ENCODE results near the gene NEK4. TPM values are rescaled to one million over a fixed set of nuclear protein-coding genes. Genes with fewer than 3 reads are reported as not detected.

The NEK4 gene
- total and polyA plus RNA-seq, 2 of the 13 experiments (the other 11 are each of a cell fraction or from before 2014, with no cell fraction given) = 16.5 to 38.0 TPM

DNA sequence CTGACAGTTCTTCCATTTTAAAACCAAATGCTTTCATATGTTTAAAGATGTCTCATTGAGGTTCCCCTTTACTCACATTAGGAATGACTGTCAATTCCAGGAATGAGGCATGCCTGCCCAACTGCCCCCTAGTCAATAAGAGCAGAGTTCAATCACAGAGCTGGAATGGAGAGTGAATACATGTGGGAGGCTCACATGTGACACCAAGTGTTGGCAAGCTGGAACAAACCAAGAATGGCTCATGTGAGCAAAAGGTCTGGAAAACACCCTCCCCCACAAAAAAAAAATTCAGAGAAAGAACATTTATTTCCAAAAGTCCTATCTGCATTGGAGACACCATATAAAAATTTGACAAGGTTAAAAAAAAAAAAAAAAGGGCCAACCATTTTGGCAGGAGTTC is 88.7 kb downstream of the NEK4 start (continued):
- TF ChIP-seq, protein P1, sequence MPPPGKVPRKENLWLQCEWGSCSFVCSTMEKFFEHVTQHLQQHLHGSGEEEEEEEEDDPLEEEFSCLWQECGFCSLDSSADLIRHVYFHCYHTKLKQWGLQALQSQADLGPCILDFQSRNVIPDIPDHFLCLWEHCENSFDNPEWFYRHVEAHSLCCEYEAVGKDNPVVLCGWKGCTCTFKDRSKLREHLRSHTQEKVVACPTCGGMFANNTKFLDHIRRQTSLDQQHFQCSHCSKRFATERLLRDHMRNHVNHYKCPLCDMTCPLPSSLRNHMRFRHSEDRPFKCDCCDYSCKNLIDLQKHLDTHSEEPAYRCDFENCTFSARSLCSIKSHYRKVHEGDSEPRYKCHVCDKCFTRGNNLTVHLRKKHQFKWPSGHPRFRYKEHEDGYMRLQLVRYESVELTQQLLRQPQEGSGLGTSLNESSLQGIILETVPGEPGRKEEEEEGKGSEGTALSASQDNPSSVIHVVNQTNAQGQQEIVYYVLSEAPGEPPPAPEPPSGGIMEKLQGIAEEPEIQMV (CRISPR knock-in tag; IDR thresholded peaks at IDR 0.05; ENCODE audit: low read depth) = no peak
- TF ChIP-seq ZNF101 (CRISPR knock-in tag; IDR thresholded peaks at IDR 0.05; ENCODE audit: borderline replicate concordance, low read depth) (no peak), ZSCAN30 (CRISPR knock-in tag; IDR thresholded peaks at IDR 0.05) (no peak), U2AF1 (optimal IDR thresholded peaks at IDR 0.05; ENCODE audit: low read depth, low read length) (no peak), ZNF777 (CRISPR knock-in tag; IDR thresholded peaks at IDR 0.05) (no peak), NRL (CRISPR knock-in tag; IDR thresholded peaks at IDR 0.05; ENCODE audit: borderline replicate concordance) (no peak), KLF11 (CRISPR knock-in tag; IDR thresholded peaks at IDR 0.05) (peak; percentile 44; the same call in 1 of the 2 replicates), KLF12 (CRISPR knock-in tag; IDR thresholded peaks at IDR 0.05; ENCODE audit: borderline replicate concordance) (no peak), MBD4 (IDR thresholded peaks at IDR 0.05; ENCODE audit: borderline replicate concordance, low read length) (no peak), TSC22D2 (CRISPR knock-in tag; IDR thresholded peaks at IDR 0.05; ENCODE audit: borderline replicate concordance) (no peak), HES4 (CRISPR knock-in tag; IDR thresholded peaks at IDR 0.05; ENCODE audit: borderline replicate concordance) (no peak), TBL1XR1 (IDR thresholded peaks at IDR 0.05; ENCODE audit: borderline replicate concordance, low read length, partially characterized antibody) (peak; percentile 35)
- TF ChIP-seq, protein P2, sequence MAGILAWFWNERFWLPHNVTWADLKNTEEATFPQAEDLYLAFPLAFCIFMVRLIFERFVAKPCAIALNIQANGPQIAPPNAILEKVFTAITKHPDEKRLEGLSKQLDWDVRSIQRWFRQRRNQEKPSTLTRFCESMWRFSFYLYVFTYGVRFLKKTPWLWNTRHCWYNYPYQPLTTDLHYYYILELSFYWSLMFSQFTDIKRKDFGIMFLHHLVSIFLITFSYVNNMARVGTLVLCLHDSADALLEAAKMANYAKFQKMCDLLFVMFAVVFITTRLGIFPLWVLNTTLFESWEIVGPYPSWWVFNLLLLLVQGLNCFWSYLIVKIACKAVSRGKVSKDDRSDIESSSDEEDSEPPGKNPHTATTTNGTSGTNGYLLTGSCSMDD (CRISPR knock-in tag; IDR thresholded peaks at IDR 0.05) = no peak
- TF ChIP-seq, protein P3, sequence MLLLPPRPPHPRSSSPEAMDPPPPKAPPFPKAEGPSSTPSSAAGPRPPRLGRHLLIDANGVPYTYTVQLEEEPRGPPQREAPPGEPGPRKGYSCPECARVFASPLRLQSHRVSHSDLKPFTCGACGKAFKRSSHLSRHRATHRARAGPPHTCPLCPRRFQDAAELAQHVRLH (CRISPR knock-in tag; IDR thresholded peaks at IDR 0.05; ENCODE audit: borderline replicate concordance, low read depth) = no peak
- TF ChIP-seq, protein P4, sequence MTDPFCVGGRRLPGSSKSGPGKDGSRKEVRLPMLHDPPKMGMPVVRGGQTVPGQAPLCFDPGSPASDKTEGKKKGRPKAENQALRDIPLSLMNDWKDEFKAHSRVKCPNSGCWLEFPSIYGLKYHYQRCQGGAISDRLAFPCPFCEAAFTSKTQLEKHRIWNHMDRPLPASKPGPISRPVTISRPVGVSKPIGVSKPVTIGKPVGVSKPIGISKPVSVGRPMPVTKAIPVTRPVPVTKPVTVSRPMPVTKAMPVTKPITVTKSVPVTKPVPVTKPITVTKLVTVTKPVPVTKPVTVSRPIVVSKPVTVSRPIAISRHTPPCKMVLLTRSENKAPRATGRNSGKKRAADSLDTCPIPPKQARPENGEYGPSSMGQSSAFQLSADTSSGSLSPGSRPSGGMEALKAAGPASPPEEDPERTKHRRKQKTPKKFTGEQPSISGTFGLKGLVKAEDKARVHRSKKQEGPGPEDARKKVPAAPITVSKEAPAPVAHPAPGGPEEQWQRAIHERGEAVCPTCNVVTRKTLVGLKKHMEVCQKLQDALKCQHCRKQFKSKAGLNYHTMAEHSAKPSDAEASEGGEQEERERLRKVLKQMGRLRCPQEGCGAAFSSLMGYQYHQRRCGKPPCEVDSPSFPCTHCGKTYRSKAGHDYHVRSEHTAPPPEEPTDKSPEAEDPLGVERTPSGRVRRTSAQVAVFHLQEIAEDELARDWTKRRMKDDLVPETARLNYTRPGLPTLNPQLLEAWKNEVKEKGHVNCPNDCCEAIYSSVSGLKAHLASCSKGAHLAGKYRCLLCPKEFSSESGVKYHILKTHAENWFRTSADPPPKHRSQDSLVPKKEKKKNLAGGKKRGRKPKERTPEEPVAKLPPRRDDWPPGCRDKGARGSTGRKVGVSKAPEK (CRISPR knock-in tag; IDR thresholded peaks at IDR 0.05; ENCODE audit: borderline replicate concordance) = no peak
- TF ChIP-seq, protein P5, sequence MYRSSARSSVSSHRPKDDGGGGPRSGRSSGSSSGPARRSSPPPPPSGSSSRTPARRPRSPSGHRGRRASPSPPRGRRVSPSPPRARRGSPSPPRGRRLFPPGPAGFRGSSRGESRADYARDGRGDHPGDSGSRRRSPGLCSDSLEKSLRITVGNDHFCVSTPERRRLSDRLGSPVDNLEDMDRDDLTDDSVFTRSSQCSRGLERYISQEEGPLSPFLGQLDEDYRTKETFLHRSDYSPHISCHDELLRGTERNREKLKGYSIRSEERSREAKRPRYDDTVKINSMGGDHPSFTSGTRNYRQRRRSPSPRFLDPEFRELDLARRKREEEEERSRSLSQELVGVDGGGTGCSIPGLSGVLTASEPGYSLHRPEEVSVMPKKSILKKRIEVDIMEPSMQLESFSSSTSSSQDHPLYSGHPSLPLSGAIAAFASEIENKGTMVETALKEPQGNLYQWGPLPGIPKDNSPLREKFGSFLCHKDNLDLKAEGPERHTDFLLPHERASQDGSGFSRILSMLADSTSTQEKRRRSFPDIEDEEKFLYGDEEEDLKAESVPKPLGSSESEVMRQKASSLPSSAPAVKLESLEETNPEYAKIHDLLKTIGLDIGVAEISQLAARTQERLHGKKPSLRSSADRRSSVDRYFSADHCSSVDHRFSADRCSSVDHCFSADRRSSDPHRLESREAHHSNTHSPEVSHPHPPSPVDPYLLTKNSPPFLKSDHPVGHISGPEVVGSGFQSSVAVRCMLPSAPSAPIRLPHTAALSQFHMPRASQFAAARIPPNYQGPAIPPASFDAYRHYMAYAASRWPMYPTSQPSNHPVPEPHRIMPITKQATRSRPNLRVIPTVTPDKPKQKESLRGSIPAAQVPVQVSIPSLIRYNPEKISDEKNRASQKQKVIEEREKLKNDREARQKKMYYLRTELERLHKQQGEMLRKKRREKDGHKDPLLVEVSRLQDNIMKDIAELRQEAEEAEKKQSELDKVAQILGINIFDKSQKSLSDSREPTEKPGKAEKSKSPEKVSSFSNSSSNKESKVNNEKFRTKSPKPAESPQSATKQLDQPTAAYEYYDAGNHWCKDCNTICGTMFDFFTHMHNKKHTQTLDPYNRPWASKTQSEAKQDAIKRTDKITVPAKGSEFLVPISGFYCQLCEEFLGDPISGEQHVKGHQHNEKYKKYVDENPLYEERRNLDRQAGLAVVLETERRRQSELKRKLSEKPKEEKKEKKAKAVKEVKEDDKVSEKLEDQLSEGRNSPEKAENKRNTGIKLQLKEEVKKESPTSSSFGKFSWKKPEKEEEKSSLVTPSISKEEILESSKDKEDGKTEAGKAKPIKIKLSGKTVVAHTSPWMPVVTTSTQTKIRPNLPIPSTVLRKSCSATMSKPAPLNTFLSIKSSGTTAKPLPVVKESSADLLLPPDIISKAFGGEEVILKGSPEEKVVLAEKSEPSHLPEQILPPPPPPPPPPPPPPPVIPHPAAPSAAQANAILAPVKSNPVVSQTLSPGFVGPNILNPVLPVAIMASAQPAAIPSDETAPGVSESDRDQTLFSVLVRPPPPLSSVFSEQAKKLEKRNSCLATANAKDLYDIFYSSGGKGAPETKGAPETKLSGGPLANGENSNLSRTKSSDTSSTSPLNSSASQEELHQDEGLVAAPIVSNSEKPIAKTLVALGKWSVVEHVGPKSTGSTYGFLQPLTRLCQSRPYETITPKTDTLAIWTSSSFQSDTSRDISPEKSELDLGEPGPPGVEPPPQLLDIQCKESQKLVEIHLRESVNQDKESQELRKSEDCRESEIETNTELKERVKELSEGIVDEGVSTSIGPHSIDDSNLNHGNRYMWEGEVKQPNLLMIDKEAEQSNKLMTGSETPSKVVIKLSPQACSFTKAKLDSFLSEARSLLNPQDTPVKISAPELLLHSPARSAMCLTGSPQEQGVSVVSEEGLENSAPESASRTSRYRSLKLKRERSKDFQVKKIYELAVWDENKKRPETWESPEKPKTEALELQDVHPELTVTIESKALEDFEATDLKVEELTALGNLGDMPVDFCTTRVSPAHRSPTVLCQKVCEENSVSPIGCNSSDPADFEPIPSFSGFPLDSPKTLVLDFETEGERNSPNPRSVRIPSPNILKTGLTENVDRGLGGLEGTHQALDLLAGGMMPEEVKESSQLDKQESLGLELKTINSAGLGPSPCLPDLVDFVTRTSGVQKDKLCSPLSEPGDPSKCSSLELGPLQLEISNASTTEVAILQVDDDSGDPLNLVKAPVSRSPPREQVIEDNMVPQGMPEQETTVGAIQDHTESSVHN (CRISPR knock-in tag; IDR thresholded peaks at IDR 0.05) = no peak

Measured in HepG2 (cell line).